ENCODE data around the gene CALM1.
A peak's percentile ranks its signal among the peaks of the same experiment; 100 is the strongest.
"Not testable (repeated sequence)": the region's sequence is repeated elsewhere in the genome, so short reads cannot be mapped to it uniquely, and the experiment has no call there.

CALM1 gene

DNA sequence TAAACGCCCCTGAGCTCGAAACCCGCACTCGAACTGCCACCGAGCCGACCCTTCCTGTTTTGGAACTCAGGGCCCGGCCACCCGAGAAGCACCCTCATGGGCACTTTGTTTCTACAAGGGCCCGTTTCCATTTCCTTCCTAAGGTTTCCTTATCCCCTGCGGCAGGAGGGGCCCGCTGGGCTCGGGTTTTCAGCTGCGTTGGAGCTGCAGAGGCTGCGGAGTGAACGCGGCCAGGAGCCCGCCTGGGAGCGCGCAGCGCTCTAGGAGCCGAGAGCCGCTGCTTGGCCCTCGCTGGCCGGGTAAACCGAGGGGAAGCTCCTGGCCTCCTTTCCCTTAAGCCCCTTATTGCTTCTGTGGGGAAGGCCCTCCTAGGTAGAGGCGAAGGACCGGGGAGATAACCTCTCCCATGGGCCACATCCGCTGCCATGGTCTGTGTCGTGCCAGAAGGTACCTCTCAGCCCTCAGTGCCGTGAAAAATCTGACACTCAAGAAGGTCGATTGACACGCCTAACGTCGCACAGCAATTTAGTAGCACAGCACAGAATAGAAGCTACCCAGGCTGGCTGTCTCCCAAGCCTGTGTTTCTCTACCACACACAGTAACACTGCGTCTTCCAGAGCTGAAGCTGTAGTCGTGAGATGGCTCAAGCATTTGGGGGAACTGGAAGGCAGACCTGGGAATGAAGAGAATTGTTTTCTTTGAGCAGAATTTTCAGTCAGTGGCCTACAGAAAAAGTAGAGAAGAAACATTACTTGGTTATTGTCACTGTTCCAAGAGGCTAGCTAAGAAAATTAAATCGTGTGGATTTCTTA lies 12.9 kb upstream of the CALM1 start:
- peak; percentile 38 to 86 (median 56) for DNase-seq

GRCh38 chr14:90384543-90384911 lies 12.3 kb upstream of the CALM1 start:
- DNase-seq, result peak in 5 of 6 experiments; percentile 12 to 86 (median 78)

DNA sequence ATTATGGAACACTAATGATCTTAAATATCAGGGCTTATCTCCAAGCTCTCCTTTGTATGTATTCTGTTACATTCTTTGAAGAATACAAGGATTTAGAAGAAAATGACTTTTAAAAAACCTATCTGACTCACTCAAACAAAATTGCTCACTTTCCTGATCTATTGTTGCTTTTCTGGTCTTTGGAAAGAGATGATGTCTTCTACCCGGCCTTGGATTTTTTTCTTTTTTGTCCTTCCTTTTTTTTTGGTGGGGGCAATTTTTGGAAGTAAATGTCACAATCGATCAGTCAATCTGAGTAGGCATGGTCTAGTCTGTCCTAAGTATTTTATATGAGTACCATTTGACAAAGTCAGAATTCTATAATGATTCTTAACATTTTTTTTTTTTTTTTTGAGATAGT lies 10.5 kb upstream of the CALM1 start:
- DNase-seq, result no peak

DNA sequence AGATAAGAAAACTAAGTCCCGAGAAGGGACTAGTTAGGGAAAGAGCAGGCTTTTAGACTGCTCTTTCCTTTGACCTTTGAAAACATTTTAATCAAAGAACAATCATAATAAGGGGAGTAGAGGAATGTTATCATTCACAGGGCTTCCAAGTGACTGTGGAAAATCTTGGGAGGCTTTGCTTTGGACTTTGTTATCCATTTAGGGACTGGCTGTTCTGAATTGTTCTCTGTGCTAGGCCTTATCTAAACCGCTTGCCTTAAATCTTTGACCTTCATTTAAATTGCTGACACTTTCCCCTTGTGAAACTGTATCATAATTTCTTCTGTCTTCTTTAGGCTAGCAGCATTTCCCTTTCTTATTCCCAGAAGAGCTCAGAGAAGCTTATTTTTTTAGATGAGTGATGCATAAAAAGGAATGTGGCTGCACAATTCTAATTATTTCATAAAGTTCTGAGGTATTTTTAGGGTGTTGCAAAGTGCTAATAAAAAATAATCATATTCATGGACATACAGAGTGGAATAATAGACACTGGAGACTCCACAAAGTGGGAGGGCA lies 9.5 kb upstream of the CALM1 start:
- no peak for DNase-seq

- DNase-seq, result no peak
These were observed 8.4 kb upstream of the CALM1 start for GRCh38 chr14:90388437-90388836.

- DNase-seq, result no peak
These were observed 7.8 kb upstream of the CALM1 start for GRCh38 chr14:90388982-90389381.

DNA sequence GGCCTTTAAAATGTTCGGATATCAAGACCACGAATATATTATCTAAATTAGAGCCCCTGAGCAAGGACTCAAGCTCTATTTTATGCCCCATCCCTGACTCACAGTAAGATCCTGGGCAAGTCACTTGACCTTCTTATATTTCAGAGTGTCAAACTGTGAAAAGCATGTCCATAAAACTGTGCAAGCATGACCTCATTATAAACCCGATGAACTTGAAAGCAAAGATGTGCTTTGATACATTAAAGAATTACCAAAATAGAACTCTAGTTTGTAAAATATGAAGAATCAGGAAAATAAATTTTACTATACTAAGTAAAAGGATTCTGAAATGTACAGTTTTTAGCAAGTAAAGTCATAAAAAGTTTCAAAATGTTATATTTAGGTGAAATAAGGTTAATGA lies 2.9 kb upstream of the CALM1 start:
- no peak for DNase-seq

DNA sequence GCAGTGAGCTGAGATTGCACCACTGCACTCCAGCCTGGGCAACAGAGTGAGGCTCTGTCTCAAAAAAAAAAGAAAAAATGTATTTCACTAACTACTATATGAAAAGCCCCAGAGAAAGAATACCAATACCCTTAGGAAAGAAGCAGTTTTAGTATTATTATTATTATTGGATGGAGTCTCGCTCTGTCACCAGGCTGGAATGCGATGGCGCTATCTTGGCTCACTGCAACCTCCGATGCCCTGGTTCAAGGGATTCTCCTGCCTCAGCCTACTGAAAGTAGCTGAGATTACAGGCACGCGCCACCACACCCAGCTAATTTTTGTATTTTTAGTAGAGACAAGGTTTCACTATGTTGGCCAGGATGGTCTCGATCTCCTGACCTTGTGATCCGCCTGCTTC lies 2.0 kb upstream of the CALM1 start:
- not testable (repeated sequence) for DNase-seq

- peak; percentile 52 to 76 (median 70) for DNase-seq
These were observed 841 bp downstream of the CALM1 start for GRCh38 chr14:90397425-90398314.

GRCh38 chr14:90398315-90398839 lies 1.5 kb downstream of the CALM1 start:
- peak; percentile 66 to 85 (median 72) for DNase-seq

DNA sequence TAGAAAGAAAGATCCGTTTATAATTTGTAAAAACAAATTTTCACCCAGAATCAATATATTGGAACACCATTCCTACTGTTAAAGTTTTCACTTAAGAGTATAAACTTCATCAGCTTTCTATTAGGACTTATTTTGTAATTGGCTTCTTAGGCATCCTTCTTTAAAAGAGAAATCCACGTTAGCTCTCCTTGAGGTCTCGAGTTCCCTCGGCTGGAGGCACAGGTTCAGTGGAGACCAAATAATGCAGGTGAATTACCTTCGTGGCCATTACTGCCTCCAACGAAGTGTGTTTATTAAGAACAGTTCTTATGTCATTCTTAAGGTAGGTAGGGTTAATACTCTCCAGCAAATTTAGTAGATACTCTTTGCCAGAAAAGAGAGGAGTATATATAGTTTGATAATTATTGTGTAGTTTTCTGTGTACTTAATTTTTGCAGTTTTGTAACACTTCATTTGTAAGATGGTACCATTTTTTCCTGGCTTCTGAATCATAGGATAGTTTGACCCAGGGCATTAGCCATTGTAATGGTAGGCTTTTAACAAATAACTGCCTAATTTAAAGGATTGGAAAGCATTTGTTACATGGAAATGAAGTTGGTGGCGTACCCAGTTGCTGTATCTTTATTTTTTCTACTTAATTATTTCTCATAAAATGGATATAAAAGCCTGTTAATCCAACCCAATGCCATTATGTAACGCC lies 2.2 kb downstream of the CALM1 start:
- no peak for DNase-seq

DNA sequence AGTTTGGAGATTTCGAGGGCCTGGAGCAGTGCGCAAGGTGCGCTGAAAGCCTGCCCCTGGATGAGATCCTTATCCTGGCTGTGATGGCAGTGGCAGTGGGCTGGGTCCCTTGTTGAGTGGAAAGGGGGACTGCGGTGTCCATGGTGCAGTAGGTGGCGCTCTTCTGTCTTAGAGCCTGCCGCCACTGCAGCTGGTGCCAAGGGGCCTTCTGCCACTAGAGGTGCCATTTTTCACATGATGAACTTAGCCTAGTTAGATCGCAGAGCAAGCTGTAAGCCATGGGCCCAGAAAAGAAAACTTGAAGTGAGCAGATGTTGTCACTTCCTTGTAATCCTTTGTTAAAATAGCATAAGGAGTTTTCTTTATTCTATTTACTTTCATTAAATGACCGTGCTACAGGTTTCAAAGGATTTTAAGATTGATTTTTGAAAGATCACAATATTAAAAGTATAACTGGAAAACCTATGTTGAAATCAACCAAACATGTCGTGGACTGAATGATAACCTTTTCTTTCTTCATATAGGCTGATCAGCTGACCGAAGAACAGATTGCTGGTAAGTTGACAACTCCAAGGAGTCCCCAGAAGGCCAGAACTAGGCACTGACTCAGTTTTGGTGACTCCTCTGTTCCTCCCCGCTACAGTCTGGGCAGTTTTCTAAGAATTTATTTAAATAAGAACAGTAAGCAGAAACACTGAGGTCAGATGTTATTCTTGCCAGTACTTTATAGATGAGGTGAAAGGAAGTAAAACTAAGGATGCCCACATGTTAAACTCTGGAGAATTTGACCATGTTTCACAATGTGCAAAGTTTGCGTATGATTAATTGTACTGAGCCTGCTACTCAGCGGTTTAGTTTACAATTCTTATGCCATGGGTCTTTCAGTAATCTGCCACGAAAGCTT lies 3.0 kb downstream of the CALM1 start:
- DNase-seq, result peak; percentile 65 to 86 (median 81)

DNA sequence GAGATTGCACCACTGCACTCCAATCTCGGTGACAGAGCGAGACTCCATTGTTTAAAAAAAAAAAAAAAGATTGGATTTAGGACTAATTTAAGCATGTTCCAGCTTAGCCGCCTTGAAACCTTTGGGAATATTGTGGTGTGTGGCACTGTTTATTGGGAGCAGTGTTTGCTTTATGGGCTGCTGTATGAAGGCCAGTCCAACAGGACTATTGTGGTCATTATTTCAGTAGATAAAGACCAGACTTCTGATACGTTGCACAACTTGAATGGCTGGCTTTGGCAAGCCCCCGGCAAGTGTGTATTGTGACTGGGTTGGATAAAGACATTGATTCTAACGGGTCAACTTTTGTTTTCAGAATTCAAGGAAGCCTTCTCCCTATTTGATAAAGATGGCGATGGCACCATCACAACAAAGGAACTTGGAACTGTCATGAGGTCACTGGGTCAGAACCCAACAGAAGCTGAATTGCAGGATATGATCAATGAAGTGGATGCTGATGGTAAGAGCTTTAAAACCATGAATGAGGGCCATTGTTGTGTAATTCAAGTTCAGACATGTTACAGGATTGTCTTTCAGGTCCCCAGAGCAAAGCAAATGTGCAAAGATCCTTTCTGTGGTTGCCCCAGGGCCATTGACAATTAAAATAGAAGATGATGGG lies 4.2 kb downstream of the CALM1 start:
- no peak for DNase-seq

DNA sequence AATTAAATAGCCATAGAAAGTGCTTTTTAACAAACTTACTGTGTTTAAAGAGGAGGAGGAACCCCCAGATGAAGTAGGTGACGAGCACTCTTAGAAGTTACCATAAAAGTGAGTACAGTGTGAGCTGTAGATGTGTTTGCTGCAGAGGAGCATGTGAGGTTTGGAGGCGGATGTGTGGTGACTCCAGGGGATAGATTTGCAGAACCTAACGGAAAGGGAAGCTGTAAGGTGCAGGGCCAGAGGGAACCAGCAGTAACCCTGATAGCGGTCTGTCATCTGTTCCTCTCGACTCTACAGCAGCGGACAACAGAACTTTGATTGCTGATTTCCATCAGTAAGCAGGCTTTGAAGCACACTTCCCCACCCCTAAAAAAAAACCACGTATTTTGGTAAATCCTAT lies 5.2 kb downstream of the CALM1 start:
- peak in 2 of 6 experiments; percentile 18 to 32 for DNase-seq

DNA sequence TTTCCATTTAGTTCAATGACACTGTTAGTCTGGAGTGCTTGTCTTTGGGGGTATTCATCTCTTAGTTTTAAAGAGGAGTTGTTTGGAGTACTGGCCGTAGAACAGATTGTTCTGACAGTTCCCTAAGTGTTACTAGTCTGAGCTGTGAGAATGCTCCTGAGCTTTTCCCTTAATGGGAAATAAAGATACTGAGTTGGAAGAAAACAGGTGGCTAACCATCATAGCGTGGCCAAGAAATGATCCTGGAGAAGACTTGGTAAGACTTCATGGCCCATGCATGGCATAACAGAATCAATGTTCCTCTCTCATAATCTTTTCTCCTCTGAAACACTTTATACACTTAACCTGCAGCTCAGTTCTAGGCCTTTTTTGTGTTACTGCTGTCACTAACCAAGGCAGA lies 6.2 kb downstream of the CALM1 start:
- no peak for DNase-seq

DNA sequence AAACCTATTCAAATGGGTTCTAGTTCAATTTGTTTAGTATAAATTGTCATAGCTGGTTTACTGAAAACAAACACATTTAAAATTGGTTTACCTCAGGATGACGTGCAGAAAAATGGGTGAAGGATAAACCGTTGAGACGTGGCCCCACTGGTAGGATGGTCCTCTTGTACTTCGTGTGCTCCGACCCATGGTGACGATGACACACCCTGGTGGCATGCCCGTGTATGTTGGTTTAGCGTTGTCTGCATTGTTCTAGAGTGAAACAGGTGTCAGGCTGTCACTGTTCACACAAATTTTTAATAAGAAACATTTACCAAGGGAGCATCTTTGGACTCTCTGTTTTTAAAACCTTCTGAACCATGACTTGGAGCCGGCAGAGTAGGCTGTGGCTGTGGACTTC lies 8.3 kb downstream of the CALM1 start:
- peak in 1 of 6 experiments; percentile 12 for DNase-seq

DNA sequence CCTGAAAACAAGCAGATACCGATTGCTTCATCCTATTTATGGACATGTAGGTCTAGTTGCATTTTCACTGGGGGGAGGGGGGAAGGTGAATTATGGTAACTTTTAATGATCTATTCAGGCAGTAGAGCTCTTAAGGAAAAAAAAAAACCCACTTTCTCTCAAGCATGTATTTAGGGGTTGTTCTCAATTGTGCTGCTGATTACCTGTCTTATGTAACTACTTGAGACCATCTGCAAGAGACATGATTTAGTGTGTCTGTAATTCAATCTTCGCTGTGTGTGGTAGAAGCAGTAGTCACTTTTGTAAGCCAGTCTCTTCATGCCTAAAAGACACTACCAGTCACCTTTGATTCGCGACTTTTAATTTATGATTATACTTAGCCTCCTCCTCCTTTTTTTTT lies 8.9 kb downstream of the CALM1 start:
- peak in 1 of 6 experiments; percentile 40 for DNase-seq

- DNase-seq, result peak in 2 of 6 experiments; percentile 12 to 30
These were observed 9.6 kb downstream of the CALM1 start for GRCh38 chr14:90406384-90406798.

- DNase-seq, result no peak
These were observed 10.4 kb downstream of the CALM1 start for GRCh38 chr14:90407230-90407629.

- no peak for DNase-seq
These were observed 11.9 kb downstream of the CALM1 start for GRCh38 chr14:90408713-90409112.

GRCh38 chr14:90409209-90409730 lies 12.4 kb downstream of the CALM1 start:
- no peak for DNase-seq
